GM19193 (cell line): Measurements from ENCODE around the gene IDE.

ENCODE experiments used
- POLR2A ChIP-seq: IDR thresholded peaks from 4 replicates; pipeline ENCODE4 v1.6.1; 2011; ENCODE audit not compliant: insufficient read depth, insufficient read length; ENCODE audit errors: extremely low read depth

Gene IDE

GRCh38 chr10:92573798-92574547, at the start of gene IDE:
TSS of gene IDE (minus strand) at chr10:92574093. CDS start at chr10:92574019, 74 bp downstream.
- TF ChIP-seq POLR2A: peak; percentile 87

- TF ChIP-seq POLR2A: no peak
These were observed 45.5 kb upstream of the IDE start for GRCh38 chr10:92619368-92619767.

- TF ChIP-seq POLR2A: no peak
These were observed 41.6 kb upstream of the IDE start for GRCh38 chr10:92615515-92615914.

- no peak for TF ChIP-seq POLR2A
These were observed 30.9 kb upstream of the IDE start for GRCh38 chr10:92604841-92605240.

- no peak for TF ChIP-seq POLR2A
These were observed 24.4 kb upstream of the IDE start for GRCh38 chr10:92598321-92598720.

GRCh38 chr10:92595505-92595904, 21.6 kb upstream of the IDE start:
- TF ChIP-seq POLR2A: no peak

- no peak for TF ChIP-seq POLR2A
These were observed 20.0 kb upstream of the IDE start for GRCh38 chr10:92593619-92594588.

GRCh38 chr10:92592761-92593618, 19.1 kb upstream of the IDE start, which contains the start of gene KIF11:
TSS of gene KIF11 (plus strand) at chr10:92593130. CDS start at chr10:92593376, 246 bp downstream.
- peak; percentile 92 for TF ChIP-seq POLR2A

- TF ChIP-seq POLR2A: peak; percentile 85
These were observed 17.7 kb upstream of the IDE start for GRCh38 chr10:92591550-92592022.

GRCh38 chr10:92590623-92591549, 17.0 kb upstream of the IDE start:
- TF ChIP-seq POLR2A: no peak

- no peak for TF ChIP-seq POLR2A
These were observed 2.1 kb upstream of the IDE start for GRCh38 chr10:92575961-92576360.

- no peak for TF ChIP-seq POLR2A
These were observed 812 bp upstream of the IDE start for GRCh38 chr10:92574548-92575261.
